CD4-positive, CD25-positive, alpha-beta regulatory T cell (primary cell): ENCODE data around the gene UHMK1. TPM values are rescaled to one million over a fixed set of nuclear protein-coding genes. Genes with fewer than 3 reads are reported as not detected.
A peak's percentile ranks its signal among the peaks of the same experiment; 100 is the strongest.
"Not testable (repeated sequence)": the region's sequence is repeated elsewhere in the genome, so short reads cannot be mapped to it uniquely, and the experiment has no call there.

Experiments used
- ATAC-seq, 2 donors: fragments of 150-1000 bp; cut with Tn5 transposase; one replicate each; pipeline ENCODE4 v1.10.0; 2021; ENCODE audit warnings: low read depth in 2 of 2, moderate number of reproducible peaks in 2 of 2, moderate library complexity in 1 of 2
- DNase-seq, 3 donors: peaks; one replicate each; pipeline versions ENCODE4 v3.0.0 to v3.0.0-alpha.2; 2012 to 2022; ENCODE audit warnings: mixed read lengths in 1 of 3
- H3K27ac ChIP-seq: one replicate; pipeline ENCODE4 v1.7.0; 2013; ENCODE audit warnings: mild to moderate bottlenecking, low read length; ENCODE audit not compliant: insufficient read depth, poor library complexity, severe bottlenecking
- H3K27me3 ChIP-seq: one replicate; pipeline ENCODE4 v1.7.0; 2013; ENCODE audit warnings: low read length; ENCODE audit not compliant: control insufficient read depth, insufficient read depth
- H3K36me3 ChIP-seq: one replicate; pipeline ENCODE4 v1.7.0; 2013; ENCODE audit warnings: mild to moderate bottlenecking, low read length, moderate library complexity; ENCODE audit not compliant: control insufficient read depth, insufficient read depth
- H3K4me1 ChIP-seq: 2 replicates; pipeline ENCODE4 v1.7.0; 2013; ENCODE audit warnings: mild to moderate bottlenecking, low read length; ENCODE audit not compliant: insufficient read depth, control insufficient read depth, poor library complexity, severe bottlenecking
- H3K4me3 ChIP-seq: one replicate; pipeline ENCODE4 v1.7.0; 2013; ENCODE audit warnings: low read depth, mild to moderate bottlenecking, low read length, moderate library complexity
- H3K9me3 ChIP-seq, 2 experiments: 1 replicate in 1 of 2; 2 replicates in 1 of 2; pipeline ENCODE4 v1.7.0; 2013; ENCODE audit warnings: low read length in 2 of 2, mild to moderate bottlenecking in 1 of 2, moderate library complexity in 1 of 2; ENCODE audit not compliant: control insufficient read depth in 2 of 2
- H3K27ac Mint-ChIP-seq, 3 donors: one replicate each; pipeline ENCODE4 v1.8.0; 2020 to 2022; ENCODE audit warnings: mild to moderate bottlenecking in 3 of 3, mixed read lengths in 3 of 3, moderate library complexity in 2 of 3
- H3K27me3 Mint-ChIP-seq: one replicate; pipeline ENCODE4 v1.8.0; 2022; ENCODE audit warnings: mild to moderate bottlenecking, mixed read lengths
- H3K36me3 Mint-ChIP-seq: one replicate; pipeline ENCODE4 v1.8.0; 2020; ENCODE audit warnings: mixed read lengths
- H3K4me1 Mint-ChIP-seq, 4 donors: one replicate each; pipeline ENCODE4 v1.8.0; 2020 to 2022; ENCODE audit warnings: mixed read lengths in 4 of 4, mild to moderate bottlenecking in 1 of 4
- H3K4me3 Mint-ChIP-seq, 4 donors: one replicate each; pipeline ENCODE4 v1.8.0; 2020 to 2022; ENCODE audit warnings: mild to moderate bottlenecking in 4 of 4, mixed read lengths in 4 of 4, moderate library complexity in 3 of 4
- H3K9me3 Mint-ChIP-seq, 7 donors: one replicate each; pipeline ENCODE4 v1.8.0; 2020 to 2022; ENCODE audit warnings: mixed read lengths in 7 of 7, mild to moderate bottlenecking in 3 of 7, moderate library complexity in 2 of 7
- polyA plus RNA-seq, 4 donors: library from polyadenylated mRNA; unstranded; fragments of 300-500 nt; fragmentation: Illumina TruSeq; gene quantifications; one replicate each; pipeline ENCODE4 v1.2.3, GENCODE V29; 2021
- total RNA-seq: library from RNA; stranded (reverse); gene quantifications from one replicate; pipeline ENCODE4 v1.2.3, GENCODE V29; 2022

Gene UHMK1
- total and polyA plus RNA-seq, 5 donors from 2014 or later = 55.8 to 60.9 (median 56.8) TPM

- Histone ChIP-seq H3K9me3 (no peaks in the 10 kb centered on the region), H3K36me3 (peaks cover 5% of the 10 kb centered on the region), H3K4me3 (no peak overlapping the region), H3K27me3 (no peaks in the 10 kb centered on the region), H3K4me1 (no peaks in the 10 kb centered on the region), H3K27ac (no peak overlapping the region)
- ATAC-seq = no peak
- peaks cover 14 to 37% (median 28%) of the 10 kb centered on the region in 4 donors for H3K4me1 Mint-ChIP-seq
- H3K4me3 Mint-ChIP-seq = no peak overlapping the region
- H3K36me3 Mint-ChIP-seq = peaks cover 20% of the 10 kb centered on the region
- no peaks in the 10 kb centered on the region for H3K9me3 Mint-ChIP-seq
- no peaks in the 10 kb centered on the region for H3K27me3 Mint-ChIP-seq
- no peak for DNase-seq
- H3K27ac Mint-ChIP-seq = no peak overlapping the region
Measured at GRCh38 chr1:162568802-162569201, 71.2 kb downstream of the UHMK1 start.

- Mint-ChIP-seq H3K9me3 (no peaks in the 10 kb centered on the region), H3K36me3 (peaks cover 20% of the 10 kb centered on the region), H3K4me1 (peaks cover 6 to 27% (median 17%) of the 10 kb centered on the region in 4 donors), H3K27me3 (no peaks in the 10 kb centered on the region), H3K4me3 (no peak overlapping the region), H3K27ac (no peak overlapping the region)
- no peaks in the 10 kb centered on the region for H3K27me3 ChIP-seq
- no peaks in the 10 kb centered on the region for H3K4me1 ChIP-seq
- no peak overlapping the region for H3K27ac ChIP-seq
- H3K4me3 ChIP-seq = no peak overlapping the region
- DNase-seq (no peak), ATAC-seq (no peak)
- no peaks in the 10 kb centered on the region for H3K9me3 ChIP-seq
- H3K36me3 ChIP-seq = peaks cover 5% of the 10 kb centered on the region
Measured at GRCh38 chr1:162570718-162571117, 73.1 kb downstream of the UHMK1 start.

GRCh38 chr1:162571121-162571520 is 73.5 kb downstream of the UHMK1 start:
- not testable (repeated sequence) for H3K27ac Mint-ChIP-seq

GRCh38 chr1:162571696-162572095 is 74.1 kb downstream of the UHMK1 start:
- DNase-seq (no peak), ATAC-seq (no peak)
- Histone ChIP-seq H3K4me3 (no peak overlapping the region), H3K9me3 (no peaks in the 10 kb centered on the region), H3K4me1 (no peaks in the 10 kb centered on the region), H3K36me3 (peaks cover 5% of the 10 kb centered on the region), H3K27ac (no peak overlapping the region), H3K27me3 (no peaks in the 10 kb centered on the region)
- no peak overlapping the region for H3K27ac Mint-ChIP-seq
- no peaks in the 10 kb centered on the region for H3K27me3 Mint-ChIP-seq
- no peaks in the 10 kb centered on the region for H3K9me3 Mint-ChIP-seq
- peaks cover 6 to 27% (median 15%) of the 10 kb centered on the region in 4 donors for H3K4me1 Mint-ChIP-seq
- peaks cover 23% of the 10 kb centered on the region for H3K36me3 Mint-ChIP-seq
- H3K4me3 Mint-ChIP-seq = no peak overlapping the region

More at GRCh38 chr1:162571121-162571520, 73.5 kb downstream of the UHMK1 start:
- not testable (repeated sequence) for H3K36me3 ChIP-seq, DNase-seq, H3K4me1 ChIP-seq, H3K9me3 ChIP-seq, H3K9me3 Mint-ChIP-seq, H3K4me3 ChIP-seq, ATAC-seq, H3K27me3 ChIP-seq, H3K27ac ChIP-seq, H3K4me3 Mint-ChIP-seq, H3K27me3 Mint-ChIP-seq
- peaks cover 6 to 27% (median 15%) of the 10 kb centered on the region in 4 donors for H3K4me1 Mint-ChIP-seq
- H3K36me3 Mint-ChIP-seq = peaks cover 20% of the 10 kb centered on the region

- Mint-ChIP-seq H3K4me1 (peaks cover 6 to 22% (median 15%) of the 10 kb centered on the region in 4 donors), H3K27ac (no peak overlapping the region), H3K9me3 (no peaks in the 10 kb centered on the region), H3K36me3 (peaks cover 20% of the 10 kb centered on the region), H3K4me3 (no peak overlapping the region), H3K27me3 (no peaks in the 10 kb centered on the region)
- ATAC-seq = no peak
- DNase-seq = no peak
- Histone ChIP-seq H3K9me3 (no peaks in the 10 kb centered on the region), H3K27me3 (no peaks in the 10 kb centered on the region), H3K4me3 (no peak overlapping the region), H3K27ac (no peak overlapping the region), H3K4me1 (no peaks in the 10 kb centered on the region), H3K36me3 (peaks cover 2% of the 10 kb centered on the region)
Measured at GRCh38 chr1:162573136-162573535, 75.5 kb downstream of the UHMK1 start.

- Mint-ChIP-seq H3K27me3 (no peaks in the 10 kb centered on the region), H3K4me1 (peaks cover 0 to 3% (median 0%) of the 10 kb centered on the region in 4 donors), H3K4me3 (no peak overlapping the region), H3K9me3 (no peaks in the 10 kb centered on the region), H3K27ac (peak overlapping the region in 1 of 3 donors; percentile 46), H3K36me3 (peaks cover 23% of the 10 kb centered on the region)
- Histone ChIP-seq H3K9me3 (no peaks in the 10 kb centered on the region), H3K4me1 (no peaks in the 10 kb centered on the region), H3K27me3 (no peaks in the 10 kb centered on the region), H3K36me3 (peaks cover 7% of the 10 kb centered on the region), H3K4me3 (no peak overlapping the region), H3K27ac (no peak overlapping the region)
- DNase-seq = no peak
- ATAC-seq = no peak
Measured at GRCh38 chr1:162578071-162578700, 80.6 kb downstream of the UHMK1 start.

GRCh38 chr1:162578936-162579335 is 81.3 kb downstream of the UHMK1 start:
- no peak for DNase-seq
- H3K27me3 ChIP-seq = no peaks in the 10 kb centered on the region
- Mint-ChIP-seq H3K4me3 (no peak overlapping the region), H3K9me3 (no peaks in the 10 kb centered on the region), H3K4me1 (no peaks in the 10 kb centered on the region), H3K27ac (no peak overlapping the region), H3K36me3 (peaks cover 23% of the 10 kb centered on the region), H3K27me3 (no peaks in the 10 kb centered on the region)
- ATAC-seq = no peak
- no peaks in the 10 kb centered on the region for H3K4me1 ChIP-seq
- H3K27ac ChIP-seq = no peak overlapping the region
- H3K9me3 ChIP-seq = no peaks in the 10 kb centered on the region
- peaks cover 8% of the 10 kb centered on the region for H3K36me3 ChIP-seq
- H3K4me3 ChIP-seq = no peak overlapping the region
